Activated CD8-positive, alpha-beta memory T cell treated with anti-CD3 and anti-CD28 coated beads for 4 hours (primary cell): ENCODE results near the gene C17orf107.

Experiments
- DNase-seq, 2 donors: peaks; one replicate each; pipeline ENCODE4 v3.0.0-alpha.2; 2020; ENCODE audit warnings: low read depth in 2 of 2

The C17orf107 gene

DNA sequence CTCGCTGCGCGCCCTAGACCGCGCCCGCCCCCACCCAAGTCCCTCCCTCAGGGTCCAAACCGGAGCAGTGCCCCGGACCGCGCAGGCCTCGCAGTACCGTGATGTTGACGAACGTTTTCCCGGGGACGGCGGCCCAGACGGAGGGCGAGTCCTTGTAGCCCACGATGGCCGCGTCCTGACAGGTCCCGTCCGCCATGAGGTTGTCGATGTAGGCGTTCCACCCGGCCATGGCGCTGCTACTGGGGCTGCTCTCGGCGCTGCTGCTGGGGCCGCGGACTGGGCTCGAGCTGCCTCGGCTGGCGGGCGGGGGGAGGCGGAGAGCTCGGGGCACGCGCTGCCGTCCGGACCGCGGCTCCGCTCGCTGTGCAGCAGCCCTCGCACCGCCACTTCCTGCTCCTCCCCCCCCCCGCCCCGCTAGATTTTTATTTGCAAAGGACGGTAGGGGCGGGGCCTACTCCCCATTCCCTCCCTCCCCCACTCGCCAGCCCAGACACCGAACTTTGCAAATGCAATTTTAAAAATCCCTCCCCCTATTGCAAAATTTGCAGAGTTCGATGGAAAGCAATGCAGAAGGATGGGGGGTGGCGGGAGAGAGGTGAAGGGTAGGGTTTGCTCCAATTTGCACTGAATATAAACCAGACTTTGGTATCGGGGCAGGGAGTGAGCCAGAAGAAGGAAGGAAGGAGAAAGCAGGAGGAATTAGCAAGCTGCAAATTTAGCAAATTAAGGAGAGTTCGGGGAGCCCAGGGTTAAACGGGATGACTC lies 49.0 kb downstream of the C17orf107 start, which contains the start of gene PFN1:
Gene PFN1, minus strand, starts transcription at position 365 of the 765 bp plus-strand sequence. Its CDS starts 136 bp downstream, at position 229.
- peak; percentile 79 to 85 for DNase-seq

DNA sequence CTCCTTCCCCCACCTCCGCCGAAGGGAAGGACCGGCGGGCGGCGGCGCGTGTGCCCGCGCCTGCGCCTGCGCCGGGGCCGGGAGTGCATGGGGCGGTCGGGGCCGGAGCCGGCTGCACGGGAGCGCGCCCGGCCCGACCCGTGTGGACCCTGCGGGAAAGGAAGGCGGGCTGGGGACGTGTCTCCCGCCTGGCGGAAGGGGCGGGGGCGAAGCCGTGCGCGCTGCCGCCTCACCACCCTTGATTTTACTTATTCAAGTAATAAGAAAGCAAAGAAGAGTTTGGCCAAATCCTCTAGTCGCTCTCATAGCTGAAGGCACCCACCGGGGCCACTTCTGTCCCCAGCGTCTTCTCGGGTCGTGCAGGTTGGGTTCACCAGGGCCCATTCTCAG lies 49.6 kb downstream of the C17orf107 start:
- no peak for DNase-seq

DNA sequence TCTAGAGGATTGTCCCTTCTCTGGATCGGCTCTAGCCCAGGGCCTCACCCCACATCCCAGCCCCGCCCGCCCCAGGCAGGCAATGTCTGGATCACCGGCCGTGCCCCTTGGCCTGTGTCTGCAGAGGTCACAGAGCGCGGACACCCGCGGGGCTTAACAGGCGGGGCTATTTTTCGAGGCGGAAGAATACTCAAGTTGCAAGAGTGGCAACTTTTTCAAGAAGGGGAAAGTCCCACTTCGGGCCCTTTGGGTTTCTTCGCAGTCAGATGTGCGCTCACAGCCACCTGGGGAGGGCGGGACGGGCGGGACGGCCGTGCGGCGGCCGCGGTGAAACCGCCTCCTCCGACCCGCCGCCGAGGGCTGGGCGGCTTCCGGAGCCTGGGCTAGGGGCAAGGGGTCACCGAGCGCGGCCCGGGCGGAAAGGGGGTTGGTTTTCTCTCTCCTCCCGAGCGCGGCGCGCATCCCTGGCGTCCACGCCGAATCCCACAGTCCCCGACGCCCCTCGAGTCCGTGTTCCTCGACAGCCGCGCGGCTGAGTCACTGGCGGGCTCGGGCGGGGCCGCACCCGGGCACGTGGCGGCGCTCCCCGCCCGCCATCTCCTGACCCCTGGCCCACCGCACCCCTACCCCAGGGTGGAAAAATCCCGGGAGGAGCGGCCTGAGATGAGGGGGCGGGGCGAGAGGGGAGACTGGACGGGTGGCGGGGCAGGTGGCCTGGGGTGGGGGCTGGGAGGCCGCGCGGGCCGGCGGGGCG lies 50.2 kb downstream of the C17orf107 start:
- peak in 1 of 2 donors; percentile 58 for DNase-seq

DNA sequence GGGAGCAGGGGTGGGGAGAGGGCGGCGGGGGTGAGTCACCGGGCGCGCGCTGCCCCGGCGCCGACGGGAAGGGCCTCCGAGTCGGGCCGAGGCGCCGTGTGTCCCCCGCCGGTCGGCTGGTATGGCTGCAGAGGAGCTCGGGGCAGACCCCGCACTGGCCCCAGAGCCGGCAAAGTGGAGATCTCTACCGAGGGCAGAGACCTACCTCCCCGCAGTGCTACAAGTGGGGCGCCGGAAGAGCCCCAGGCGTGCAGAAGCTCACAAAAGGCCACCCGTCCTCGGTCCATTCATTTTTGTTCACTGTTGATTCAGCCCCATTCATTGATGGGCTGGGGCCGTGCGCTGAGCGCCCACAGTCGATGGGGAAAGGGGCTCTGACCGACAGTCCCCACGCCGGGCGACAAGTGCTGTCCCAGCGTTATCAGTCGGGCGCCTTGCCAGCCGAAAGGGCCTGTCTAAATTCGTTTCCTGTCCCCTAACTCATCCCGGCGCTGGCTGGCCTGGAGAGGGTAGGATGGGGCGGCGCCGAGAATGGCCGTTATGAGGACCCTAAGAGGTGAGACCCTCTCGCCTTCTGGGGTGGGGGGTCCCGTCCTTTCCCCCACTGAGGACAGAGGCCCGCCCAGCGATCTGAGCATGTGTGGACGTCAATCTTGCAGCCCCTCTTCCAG lies 50.9 kb downstream of the C17orf107 start:
- no peak for DNase-seq

DNA sequence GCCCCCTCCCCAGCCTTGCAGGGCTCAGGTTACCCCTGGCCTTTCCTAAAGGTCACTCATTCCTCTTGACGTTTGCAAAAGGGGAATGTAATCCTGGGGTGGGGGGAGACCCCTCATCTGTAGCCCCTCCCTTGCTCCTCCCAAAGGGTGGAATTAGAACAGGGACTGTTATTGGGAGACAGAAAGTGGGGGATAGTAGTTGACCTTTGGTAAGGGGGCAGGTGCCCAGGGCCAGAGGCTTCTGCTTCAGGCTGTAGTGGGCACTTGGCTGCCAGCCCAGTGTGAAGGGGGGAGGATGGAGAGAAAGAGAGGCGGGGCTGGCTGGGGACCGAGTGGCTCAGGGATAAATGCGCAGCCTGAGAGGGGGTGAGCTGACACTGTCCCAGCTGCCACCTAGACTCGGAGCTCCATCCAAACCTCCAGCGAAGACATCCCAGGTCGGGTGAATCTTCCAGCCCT lies 51.4 kb downstream of the C17orf107 start, which contains the start of gene ENO3:
Gene ENO3, plus strand, starts transcription at position 374 of the 459 bp plus-strand sequence. CDS start 711 bp downstream, outside the sequence.
- no peak for DNase-seq

DNA sequence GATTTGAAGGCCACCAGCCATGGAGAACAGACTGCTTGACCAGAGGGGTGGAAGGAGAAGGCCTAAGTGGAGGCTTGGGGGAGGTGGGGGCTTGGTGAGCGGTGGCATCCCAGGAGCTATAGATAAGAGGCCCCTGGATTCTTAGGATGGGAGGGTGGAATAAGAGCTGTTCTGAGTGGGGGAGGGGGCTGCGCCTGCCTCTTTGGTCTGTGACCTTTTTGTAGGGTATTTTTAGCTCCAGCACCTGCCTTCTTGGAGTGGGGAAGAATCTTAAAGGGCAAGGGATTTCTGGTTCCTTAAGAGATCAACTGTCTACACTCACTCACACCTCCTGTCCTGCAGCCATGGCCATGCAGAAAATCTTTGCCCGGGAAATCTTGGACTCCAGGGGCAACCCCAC lies 52.1 kb downstream of the C17orf107 start:
- no peak for DNase-seq
